Thoracic aorta (tissue), 2 donors: ENCODE measurements around the gene RFC1. TPM values are rescaled to one million over a fixed set of nuclear protein-coding genes. Genes with fewer than 3 reads are reported as not detected.
"Not testable (repeated sequence)": the region's sequence is repeated elsewhere in the genome, so short reads cannot be mapped to it uniquely, and the experiment has no call there.

Experiments used
- ATAC-seq: fragments of 150-250 bp; one replicate; pipeline ENCODE4 v1.8.0; 2017; ENCODE audit warnings: low read depth; ENCODE audit not compliant: insufficient number of reproducible peaks, low FRiP score
- DNase-seq: peaks from one replicate; pipeline ENCODE4 v3.0.0-alpha.2; 2020; ENCODE audit warnings: low spot score
- H3K27ac ChIP-seq, 2 donors: fragments of 200-600 bp; sonication (generic); 1 replicate in 1 of 2; 2 replicates in 1 of 2; pipeline ENCODE4 v1.5.1; 2016; ENCODE audit warnings: mild to moderate bottlenecking in 2 of 2, moderate library complexity in 2 of 2
- H3K27me3 ChIP-seq: fragments of 200-600 bp; sonication (generic); replicated peaks from 2 replicates; pipeline ENCODE4 v1.6.0; 2016; ENCODE audit warnings: mild to moderate bottlenecking; ENCODE audit not compliant: insufficient read depth
- H3K36me3 ChIP-seq: fragments of 200-600 bp; sonication (generic); one replicate; pipeline ENCODE4 v1.5.1; 2016
- H3K4me1 ChIP-seq, 2 donors: fragments of 200-600 bp; sonication (generic); 1 replicate in 1 of 2; 2 replicates in 1 of 2; pipeline versions ENCODE4 v1.5.1 to v1.6.0; 2016; ENCODE audit warnings: low read depth in 2 of 2, mild to moderate bottlenecking in 1 of 2; ENCODE audit not compliant: control insufficient read depth in 1 of 2
- H3K4me3 ChIP-seq: fragments of 200-600 bp; sonication (generic); 2 replicates; pipeline ENCODE4 v1.5.1; 2016; ENCODE audit warnings: mild to moderate bottlenecking
- H3K9me3 ChIP-seq: fragments of 200-600 bp; sonication (generic); 2 replicates; pipeline ENCODE4 v1.5.1; 2016
- CTCF ChIP-seq: fragments of 200-600 bp; sonication (generic); IDR thresholded peaks from one replicate; pipeline ENCODE4 v1.5.1; 2019; ENCODE audit warnings: antibody characterized with exemption
- total RNA-seq, 2 donors: library from RNA; depleted of rRNA; stranded (reverse); fragments of >200 nt; gene quantifications; one replicate each; pipeline versions ENCODE4 v1.1.0 to v1.2.3, GENCODE V29; 2016

RFC1 gene
- total RNA-seq, 2 donors from 2014 or later: 36.2 to 38.6 TPM

- Histone ChIP-seq H3K4me3 (peak overlapping the region; percentile 52), H3K4me1 (peaks cover 13 to 26% of the 10 kb centered on the region in 2 donors), H3K27ac (peak overlapping the region; percentile 22 to 23), H3K27me3 (no peaks in the 10 kb centered on the region), H3K9me3 (no peaks in the 10 kb centered on the region), H3K36me3 (peaks cover 3% of the 10 kb centered on the region)
- no peak for ATAC-seq
- no peak for DNase-seq
- no peak for TF ChIP-seq CTCF
Observed at GRCh38 chr4:39353478-39354253, 12.5 kb downstream of the RFC1 start.

- ATAC-seq: not testable (repeated sequence)
- peaks cover 13 to 26% of the 10 kb centered on the region in 2 donors for H3K4me1 ChIP-seq
Observed at GRCh38 chr4:39353149-39353477, 13.0 kb downstream of the RFC1 start.

GRCh38 chr4:39349326-39349725 lies 16.8 kb downstream of the RFC1 start:
- Histone ChIP-seq H3K27ac (no peak overlapping the region), H3K27me3 (no peaks in the 10 kb centered on the region), H3K4me1 (peaks cover 11 to 16% of the 10 kb centered on the region in 2 donors), H3K9me3 (no peaks in the 10 kb centered on the region), H3K4me3 (no peak overlapping the region), H3K36me3 (peaks cover 3% of the 10 kb centered on the region)
- TF ChIP-seq CTCF: no peak
- ATAC-seq (no peak), DNase-seq (no peak)

More at GRCh38 chr4:39353149-39353477, 13.0 kb downstream of the RFC1 start:
- H3K9me3 ChIP-seq, DNase-seq, H3K27me3 ChIP-seq, H3K36me3 ChIP-seq: not testable (repeated sequence)
- peak overlapping the region; percentile 52 for H3K4me3 ChIP-seq
- peak overlapping the region; percentile 23 to 57 for H3K27ac ChIP-seq

- Histone ChIP-seq H3K27me3 (no peaks in the 10 kb centered on the region), H3K9me3 (no peaks in the 10 kb centered on the region), H3K27ac (no peak overlapping the region), H3K36me3 (peaks cover 3% of the 10 kb centered on the region), H3K4me3 (no peak overlapping the region), H3K4me1 (peaks cover 8 to 10% of the 10 kb centered on the region in 2 donors)
- no peak for DNase-seq
- TF ChIP-seq CTCF: no peak
- no peak for ATAC-seq
Observed at GRCh38 chr4:39348371-39349315, 17.5 kb downstream of the RFC1 start.

- ATAC-seq (no peak), DNase-seq (no peak)
- H3K9me3 ChIP-seq: no peaks in the 10 kb centered on the region
- H3K27ac ChIP-seq: no peak overlapping the region
- H3K27me3 ChIP-seq: no peaks in the 10 kb centered on the region
- no peak for TF ChIP-seq CTCF
- H3K4me3 ChIP-seq: no peak overlapping the region
- no peaks in the 10 kb centered on the region for H3K4me1 ChIP-seq
- peaks cover 3% of the 10 kb centered on the region for H3K36me3 ChIP-seq
Observed at GRCh38 chr4:39346856-39347519, 19.2 kb downstream of the RFC1 start.
